HG03378 (cell line): Measurements from ENCODE around the gene PGGHG.
"Not testable (repeated sequence)": the region's sequence is repeated elsewhere in the genome, so short reads cannot be mapped to it uniquely, and the experiment has no call there.

Experiments used
- ATAC-seq: cut with Tn5 transposase; IDR thresholded peaks from one replicate; pipeline ENCODE4 v1.9.1; 2021; ENCODE audit warnings: mild to moderate bottlenecking, moderate library complexity; ENCODE audit not compliant: unreplicated experiment

Gene PGGHG

GRCh38 chr11:296171-297050 lies 7.5 kb downstream of the PGGHG start:
- ATAC-seq = no peak

- ATAC-seq = no peak
These were observed 8.2 kb downstream of the PGGHG start for GRCh38 chr11:297051-297585.

- no peak for ATAC-seq
These were observed 8.9 kb downstream of the PGGHG start for GRCh38 chr11:297586-298405.

- ATAC-seq = no peak
These were observed 9.6 kb downstream of the PGGHG start for GRCh38 chr11:298406-299065.

- no peak for ATAC-seq
These were observed 10.4 kb downstream of the PGGHG start, which contains the start of gene IFITM5 for GRCh38 chr11:299081-299891. Gene IFITM5 (minus strand): TSS chr11:299526. CDS start chr11:299490, 36 bp downstream.

GRCh38 chr11:299951-300735 lies 11.2 kb downstream of the PGGHG start:
- no peak for ATAC-seq

- no peak for ATAC-seq
These were observed 14.4 kb downstream of the PGGHG start for GRCh38 chr11:303363-303762.

GRCh38 chr11:304061-304506 lies 15.2 kb downstream of the PGGHG start:
- ATAC-seq = no peak

- no peak for ATAC-seq
These were observed 16.3 kb downstream of the PGGHG start for GRCh38 chr11:304915-305843.

GRCh38 chr11:305844-306211 lies 16.9 kb downstream of the PGGHG start:
- ATAC-seq = no peak

- no peak for ATAC-seq
These were observed 17.9 kb downstream of the PGGHG start for GRCh38 chr11:306645-307371.

GRCh38 chr11:307766-308708 lies 19.1 kb downstream of the PGGHG start, which contains the start of gene IFITM2:
Gene IFITM2 (plus strand): TSS chr11:307816. CDS start chr11:308193, 377 bp downstream.
- ATAC-seq = not testable (repeated sequence)

GRCh38 chr11:308740-309665 lies 20.1 kb downstream of the PGGHG start:
- ATAC-seq = not testable (repeated sequence)

GRCh38 chr11:309979-310572 lies 21.1 kb downstream of the PGGHG start:
- not testable (repeated sequence) for ATAC-seq
